GDM1 (cell line): ENCODE data around the gene MOV10.

Experiments
- DNase-seq: peaks from one replicate; lab custom pipeline; 2025; lab: John Stamatoyannopoulos, UW

MOV10 gene

GRCh38 chr1:112700290-112701226 lies 26.1 kb downstream of the MOV10 start:
- peak; percentile 88 for DNase-seq

DNA sequence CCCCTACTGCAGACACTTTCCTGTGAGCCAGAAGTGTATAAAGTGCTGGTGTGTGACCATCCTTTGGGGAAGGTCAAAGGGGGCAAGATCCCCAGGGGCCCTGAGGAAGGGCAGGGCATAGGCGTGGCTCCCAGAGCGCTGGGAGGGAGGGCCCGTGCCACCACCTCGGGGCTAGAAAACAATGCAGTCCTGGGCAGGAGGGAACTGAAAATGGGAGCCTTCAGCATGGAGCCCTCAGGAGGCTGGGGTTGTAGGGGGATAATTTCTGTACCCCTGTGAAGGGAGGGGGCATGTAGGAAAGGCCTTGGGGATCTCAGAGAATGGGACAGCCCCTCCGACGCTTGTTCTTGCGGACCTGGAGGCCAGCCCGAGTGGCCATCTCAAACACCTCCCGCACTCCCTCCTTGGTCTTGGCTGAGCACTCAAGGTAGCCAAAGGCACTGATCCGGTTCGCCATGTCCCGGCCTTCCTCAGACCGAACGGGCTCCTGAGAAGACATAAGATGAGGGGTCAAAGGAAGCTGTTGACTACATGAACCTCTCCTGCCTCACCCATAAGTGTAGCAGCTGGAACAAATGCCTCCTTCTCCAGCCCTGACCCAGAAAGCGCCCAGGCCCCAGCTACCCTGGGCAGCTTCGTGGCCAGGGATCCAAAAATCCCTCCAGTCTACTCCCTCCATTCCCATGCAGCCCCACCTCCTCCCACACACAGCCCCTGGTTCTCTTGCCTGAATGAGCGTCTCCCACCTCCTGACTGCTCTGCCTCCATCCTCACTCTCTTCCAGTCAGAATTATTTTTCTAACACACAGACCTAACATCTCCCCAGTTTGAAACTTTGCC lies 27.0 kb downstream of the MOV10 start:
- DNase-seq: no peak

DNA sequence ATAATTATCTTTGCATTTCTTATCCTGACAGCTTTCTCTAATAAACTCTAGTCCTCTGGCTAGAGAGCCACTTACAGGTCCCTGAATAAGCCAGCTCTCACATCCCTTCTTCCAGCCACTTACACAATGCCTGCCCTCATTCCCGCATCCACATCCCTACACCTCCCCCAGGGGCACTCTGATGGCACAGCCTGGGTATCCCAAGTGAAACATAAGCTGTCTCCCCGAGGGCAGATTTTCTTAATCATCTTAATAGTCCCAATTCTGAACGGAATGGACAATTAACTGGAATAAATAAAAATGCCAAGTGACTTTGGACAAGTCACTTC lies 27.6 kb downstream of the MOV10 start:
- no peak for DNase-seq

DNA sequence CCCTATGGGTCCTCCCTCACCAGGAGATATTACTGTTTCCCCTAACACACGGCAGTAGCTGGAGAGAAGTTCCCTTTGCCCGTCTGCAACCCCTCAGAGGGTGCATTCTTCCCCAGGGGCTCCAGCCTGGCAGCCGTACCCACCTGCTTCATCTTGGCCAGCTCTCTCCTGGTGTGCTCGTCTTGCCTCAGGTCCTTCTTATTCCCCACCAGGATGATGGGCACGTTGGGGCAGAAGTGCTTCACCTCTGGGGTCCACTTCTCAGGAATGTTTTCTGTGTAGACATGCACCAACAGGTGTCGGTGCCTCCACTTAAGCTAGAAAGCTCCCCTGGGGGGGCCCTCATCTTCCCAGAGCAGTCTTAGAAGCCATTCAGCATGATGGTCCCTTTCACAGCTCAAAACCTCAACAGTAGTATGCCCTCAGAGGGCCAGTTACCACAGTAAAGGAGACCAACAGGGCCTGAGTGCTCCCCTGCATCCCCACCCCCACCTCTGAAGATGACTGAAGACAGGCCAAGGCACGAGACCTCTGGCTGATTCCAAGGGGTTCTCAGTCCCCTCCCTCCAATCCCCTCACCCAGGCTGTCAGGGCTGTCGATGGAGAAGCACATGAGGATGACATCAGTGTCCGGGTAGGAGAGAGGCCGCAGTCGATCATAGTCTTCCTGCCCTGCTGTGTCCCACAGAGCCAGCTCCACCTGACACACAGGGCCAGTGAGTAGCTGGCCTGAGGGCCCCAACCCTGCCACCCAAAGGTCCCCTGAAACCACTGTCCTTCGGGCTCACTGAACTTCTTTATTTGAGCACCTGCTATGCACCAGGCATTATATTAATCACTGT lies 28.2 kb downstream of the MOV10 start:
- no peak for DNase-seq

- no peak for DNase-seq
Observed at GRCh38 chr1:112703706-112704105, 29.2 kb downstream of the MOV10 start.

GRCh38 chr1:112704391-112704933 lies 30.0 kb downstream of the MOV10 start:
- no peak for DNase-seq

DNA sequence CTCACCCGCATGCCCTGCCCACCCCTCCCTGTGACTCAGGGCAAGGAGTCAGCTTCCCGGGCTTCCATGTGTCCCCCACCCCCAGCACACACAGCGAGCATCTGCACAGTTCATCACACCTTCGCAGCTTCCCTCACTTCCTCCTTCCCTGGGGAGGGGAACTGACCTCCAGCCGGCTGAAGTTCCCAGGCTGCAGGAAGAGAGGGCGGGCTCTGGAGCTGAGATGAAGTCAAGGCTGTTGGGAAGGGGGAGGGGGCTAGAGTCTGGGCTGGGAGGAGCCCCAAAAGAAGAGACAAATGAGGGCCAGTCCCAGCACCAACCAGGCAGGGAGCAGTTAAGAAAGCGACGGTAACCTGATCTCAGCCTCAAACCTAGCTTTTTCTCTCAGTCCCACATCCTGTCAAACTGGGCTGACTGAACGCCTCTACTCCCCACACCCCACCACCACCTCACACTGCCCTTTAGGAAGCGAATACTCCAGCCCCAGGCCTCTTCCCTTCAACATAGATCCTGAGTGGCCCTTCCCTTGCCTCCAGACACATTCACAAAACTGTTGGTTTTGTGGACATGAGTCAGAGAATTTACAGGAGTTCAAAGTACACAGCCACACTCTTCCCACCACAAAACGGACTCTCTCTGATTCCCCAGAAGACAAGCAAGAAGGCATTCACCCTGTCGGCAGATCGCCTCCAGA lies 30.6 kb downstream of the MOV10 start:
- DNase-seq: peak; percentile 91

- peak; percentile 66 for DNase-seq
Observed at GRCh38 chr1:112706505-112707220, 32.2 kb downstream of the MOV10 start, which contains the start of gene RHOC. TSS of gene RHOC (minus strand) at chr1:112707127. CDS start at chr1:112703799, 3,328 bp downstream.

DNA sequence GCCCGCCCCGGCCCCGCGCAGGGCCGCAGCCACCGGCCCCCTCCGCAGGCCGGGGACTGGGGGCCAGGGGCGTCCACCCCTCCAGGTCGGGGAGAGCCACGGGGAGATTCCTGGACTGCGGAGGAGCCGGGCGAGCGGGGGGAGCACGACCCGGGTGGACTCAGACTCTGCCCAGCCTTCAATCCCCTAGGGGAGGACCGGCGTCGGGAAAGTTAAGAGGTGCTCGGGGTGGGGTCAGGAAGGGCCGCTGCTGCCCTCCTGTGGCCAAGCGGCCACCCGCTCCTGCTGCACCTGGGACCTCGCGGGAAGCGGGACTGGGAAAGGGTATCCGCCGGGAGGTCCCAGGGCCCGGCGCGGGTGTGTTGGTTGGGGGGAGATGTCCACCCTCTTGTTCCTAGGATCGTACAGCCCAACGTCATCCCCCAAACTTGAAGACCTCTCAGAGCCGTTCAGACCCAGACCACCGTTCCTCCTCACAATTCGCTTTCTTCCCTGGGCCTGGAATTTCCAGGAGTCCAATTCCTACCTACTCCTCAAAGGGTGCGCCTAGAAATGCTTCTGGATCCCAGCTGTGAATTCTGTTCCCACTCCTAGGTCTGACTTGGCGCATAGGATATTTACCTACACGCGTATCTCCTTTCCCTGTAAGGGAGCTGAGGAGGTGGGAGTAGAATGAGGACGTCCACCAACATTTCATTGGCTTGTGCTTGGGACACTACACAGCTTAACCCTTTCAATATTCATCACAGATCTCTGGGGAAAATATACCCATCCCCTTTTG lies 33.0 kb downstream of the MOV10 start:
- peak; percentile 75 for DNase-seq

GRCh38 chr1:112708002-112708448 lies 33.6 kb downstream of the MOV10 start:
- DNase-seq: no peak

GRCh38 chr1:112708489-112708888 lies 34.0 kb downstream of the MOV10 start:
- DNase-seq: no peak

DNA sequence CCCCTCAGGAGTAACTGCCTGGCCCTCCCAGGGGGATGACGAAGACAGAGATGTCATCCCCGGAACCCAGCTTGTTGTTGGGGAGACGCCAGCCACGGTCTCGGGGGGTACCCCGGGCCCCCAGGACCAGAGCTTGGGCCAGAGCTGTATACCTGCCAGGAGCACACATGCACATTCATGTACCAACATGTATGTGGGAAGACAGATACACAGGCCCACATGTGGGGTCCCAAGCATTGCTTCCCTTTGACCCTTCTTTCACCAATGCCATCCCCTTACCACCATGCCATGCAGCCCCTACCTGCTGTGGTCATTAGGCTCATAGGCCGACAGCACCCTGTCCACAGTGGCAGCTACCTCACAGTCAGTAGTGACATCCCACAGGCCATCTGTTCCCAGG lies 35.7 kb downstream of the MOV10 start:
- DNase-seq: no peak

DNA sequence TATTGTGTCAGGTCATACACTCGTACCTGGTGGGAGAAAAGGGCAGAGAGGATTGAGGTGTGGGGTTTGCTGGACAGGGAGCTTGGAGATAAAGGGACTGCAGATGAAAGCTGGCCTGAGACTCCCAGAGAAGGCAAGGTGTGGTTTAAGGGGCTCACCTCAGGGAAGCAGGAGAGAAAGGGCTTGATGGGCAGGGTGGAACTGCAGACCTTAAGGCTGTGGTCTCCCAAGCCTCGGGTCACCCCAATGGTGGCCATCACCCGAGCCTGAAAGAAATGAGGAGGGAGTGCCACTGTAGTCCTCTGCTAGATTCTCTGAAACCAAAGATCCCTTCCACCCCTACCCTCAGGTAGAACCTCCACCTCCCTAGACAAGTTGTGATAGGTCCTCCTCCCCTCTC lies 36.1 kb downstream of the MOV10 start:
- no peak for DNase-seq

DNA sequence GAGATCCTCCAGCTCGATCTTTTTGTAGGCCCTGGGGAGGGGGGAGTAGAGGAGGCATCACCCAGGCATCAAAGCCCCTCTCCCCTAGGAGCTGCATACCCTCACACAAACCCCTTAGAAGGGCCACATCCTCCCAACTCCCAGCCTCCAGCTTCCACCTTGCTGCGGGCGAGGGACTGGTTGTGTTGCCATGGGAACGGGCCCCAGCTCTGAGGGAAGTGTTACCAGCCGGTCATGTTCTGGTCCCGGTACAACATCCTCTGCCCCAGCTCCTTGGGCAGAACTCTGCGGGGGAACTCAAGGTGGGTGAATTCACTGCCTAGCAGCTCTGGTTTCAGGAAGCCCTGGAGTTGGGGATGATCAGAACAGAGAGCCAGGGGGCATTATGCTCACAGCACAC lies 36.6 kb downstream of the MOV10 start:
- no peak for DNase-seq

DNA sequence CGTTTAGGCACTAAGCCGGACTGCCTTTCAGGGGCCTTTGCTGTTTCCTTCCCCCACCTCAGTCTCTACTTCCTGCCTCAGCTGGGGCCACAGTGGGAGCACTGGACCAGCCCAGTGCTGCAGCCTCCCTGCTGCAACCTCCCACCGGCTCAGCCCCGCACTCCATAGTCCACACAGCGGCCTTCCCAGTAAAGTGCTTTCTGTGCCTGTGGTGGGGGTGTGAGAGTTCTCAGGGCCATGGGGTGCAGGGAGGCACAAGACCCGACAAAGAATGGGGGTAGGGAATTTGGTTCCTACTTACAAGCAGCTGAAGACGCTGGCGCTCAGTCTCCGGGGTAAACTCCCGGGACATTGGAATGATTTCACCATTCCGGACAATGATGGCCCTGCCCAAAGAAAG lies 37.2 kb downstream of the MOV10 start:
- no peak for DNase-seq

DNA sequence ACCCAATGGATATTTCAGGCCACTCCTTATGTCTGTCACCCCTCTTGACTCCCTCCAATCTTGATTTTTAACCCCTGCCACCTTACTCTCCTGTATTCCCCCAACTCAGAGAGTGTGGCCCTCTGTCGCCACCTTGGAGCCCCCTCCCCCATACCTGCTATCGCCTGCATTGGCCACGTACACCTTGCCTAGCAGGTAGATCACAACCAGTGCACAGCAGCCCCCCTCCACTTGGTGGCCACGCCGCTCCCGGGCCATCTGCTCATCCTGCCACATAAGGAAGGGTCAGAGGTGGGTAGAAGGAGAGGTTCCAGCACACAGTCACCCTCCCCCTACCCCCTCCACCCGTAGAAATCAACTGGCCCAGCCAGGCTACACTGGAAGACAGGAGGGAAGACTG lies 37.7 kb downstream of the MOV10 start:
- no peak for DNase-seq

DNA sequence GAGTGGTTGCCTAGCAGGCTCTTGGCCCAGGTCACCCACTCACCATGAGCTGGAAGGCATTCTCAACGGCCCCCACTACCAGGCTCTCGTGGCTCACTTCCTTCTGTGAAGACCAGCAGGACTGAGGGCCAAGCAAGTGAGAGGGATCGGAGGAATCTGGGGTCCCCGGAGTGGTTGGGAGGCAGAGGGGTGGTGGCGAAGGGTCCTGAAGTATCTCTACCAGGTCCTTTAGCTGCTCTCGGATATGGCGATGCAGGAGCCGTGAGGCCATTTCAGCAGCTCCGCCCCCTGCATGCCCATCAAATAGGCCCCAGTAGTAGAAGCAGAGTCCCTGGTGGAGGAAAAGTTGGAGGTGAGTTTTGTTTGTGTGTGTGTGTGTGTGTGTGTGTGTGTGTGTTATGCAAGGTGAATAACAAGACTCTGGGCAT lies 38.3 kb downstream of the MOV10 start:
- no peak for DNase-seq

DNA sequence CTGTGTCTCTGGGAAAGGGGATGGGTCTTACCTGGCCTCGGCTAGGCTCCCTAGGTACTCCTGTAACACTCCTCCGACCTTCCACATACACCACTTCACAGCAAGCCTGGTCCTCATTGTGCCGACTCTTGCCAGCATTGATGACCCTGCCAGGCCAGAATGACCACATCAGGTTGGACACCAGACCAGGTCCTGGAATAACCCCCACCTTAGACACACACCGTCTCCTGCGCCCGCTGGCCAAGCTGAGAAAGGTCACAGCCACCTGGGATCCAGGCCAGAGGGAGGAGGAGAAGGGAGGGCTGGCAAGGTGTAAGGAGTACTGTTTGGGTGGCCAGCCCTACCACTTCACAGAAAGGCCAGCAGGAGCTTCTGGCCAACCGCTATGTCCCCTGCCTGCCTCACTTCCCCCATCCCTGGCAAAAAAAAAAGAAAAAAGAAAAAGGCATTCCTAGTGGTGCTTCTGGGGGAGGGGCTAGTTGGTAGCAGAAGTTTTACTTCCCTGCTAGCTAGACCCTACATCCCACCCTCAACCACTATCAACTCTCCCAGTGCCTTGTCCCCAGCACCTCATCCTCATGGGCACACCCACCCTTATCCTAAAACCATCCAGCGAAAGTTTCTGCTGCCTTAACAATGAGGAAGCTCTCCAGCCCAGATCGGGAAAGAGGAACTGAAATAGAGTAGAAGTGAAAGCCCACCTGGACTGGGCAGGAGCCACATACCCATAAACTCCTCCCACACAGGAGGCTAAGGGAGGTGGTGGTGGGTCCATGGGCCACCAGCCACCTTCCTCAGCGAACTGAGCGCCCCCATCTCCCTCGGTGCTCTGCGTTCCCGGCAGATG lies 39.2 kb downstream of the MOV10 start:
- peak; percentile 18 for DNase-seq
